GM21619 (cell line): Measurements from ENCODE around the gene INO80B.
A peak's percentile ranks its signal among the peaks of the same experiment; 100 is the strongest.
"Not testable (repeated sequence)": the region's sequence is repeated elsewhere in the genome, so short reads cannot be mapped to it uniquely, and the experiment has no call there.

Experiments used
- ATAC-seq: cut with Tn5 transposase; IDR thresholded peaks from one replicate; pipeline ENCODE4 v1.9.1; 2021; ENCODE audit not compliant: unreplicated experiment

Gene INO80B

DNA sequence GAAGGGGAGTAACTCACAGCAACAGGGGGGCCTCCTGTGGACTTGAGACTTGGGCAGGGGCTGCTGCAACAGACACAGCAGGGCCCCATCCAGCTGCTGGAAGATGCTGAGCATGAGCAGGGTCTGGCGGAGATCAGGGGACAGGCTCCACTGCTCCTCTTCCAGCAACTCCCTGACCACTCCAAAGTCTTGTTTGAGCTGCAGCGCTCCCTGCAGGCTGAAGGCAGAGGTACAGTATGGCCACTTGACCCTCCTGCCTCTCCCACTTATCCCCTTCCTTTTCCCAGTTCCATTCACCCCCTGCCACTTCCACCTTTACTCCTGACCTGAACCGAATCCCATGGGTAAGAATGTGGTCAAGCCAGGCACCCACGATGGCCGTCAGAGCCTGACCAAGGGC, 20.0 kb downstream of the INO80B start:
- no peak for ATAC-seq

DNA sequence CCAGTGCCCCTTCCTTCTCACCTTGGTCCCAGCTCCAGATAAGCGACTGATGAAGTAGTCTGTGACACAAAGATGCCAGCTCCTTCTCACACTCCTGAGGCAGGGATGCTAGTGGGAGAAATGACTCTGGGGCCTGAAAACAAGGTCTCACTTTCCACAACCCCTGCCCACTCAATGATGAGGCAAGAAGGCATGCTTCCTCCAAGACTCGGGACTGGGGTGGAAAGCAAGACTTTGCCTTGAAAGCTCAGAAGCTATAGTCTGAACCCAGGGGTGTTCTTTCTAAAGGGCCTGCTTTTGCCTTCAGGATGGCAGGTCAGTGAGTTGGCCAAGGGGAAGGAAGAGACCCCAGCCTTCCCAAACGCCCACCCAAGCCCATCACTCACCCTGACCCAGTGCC, 26.5 kb downstream of the INO80B start:
- no peak for ATAC-seq

DNA sequence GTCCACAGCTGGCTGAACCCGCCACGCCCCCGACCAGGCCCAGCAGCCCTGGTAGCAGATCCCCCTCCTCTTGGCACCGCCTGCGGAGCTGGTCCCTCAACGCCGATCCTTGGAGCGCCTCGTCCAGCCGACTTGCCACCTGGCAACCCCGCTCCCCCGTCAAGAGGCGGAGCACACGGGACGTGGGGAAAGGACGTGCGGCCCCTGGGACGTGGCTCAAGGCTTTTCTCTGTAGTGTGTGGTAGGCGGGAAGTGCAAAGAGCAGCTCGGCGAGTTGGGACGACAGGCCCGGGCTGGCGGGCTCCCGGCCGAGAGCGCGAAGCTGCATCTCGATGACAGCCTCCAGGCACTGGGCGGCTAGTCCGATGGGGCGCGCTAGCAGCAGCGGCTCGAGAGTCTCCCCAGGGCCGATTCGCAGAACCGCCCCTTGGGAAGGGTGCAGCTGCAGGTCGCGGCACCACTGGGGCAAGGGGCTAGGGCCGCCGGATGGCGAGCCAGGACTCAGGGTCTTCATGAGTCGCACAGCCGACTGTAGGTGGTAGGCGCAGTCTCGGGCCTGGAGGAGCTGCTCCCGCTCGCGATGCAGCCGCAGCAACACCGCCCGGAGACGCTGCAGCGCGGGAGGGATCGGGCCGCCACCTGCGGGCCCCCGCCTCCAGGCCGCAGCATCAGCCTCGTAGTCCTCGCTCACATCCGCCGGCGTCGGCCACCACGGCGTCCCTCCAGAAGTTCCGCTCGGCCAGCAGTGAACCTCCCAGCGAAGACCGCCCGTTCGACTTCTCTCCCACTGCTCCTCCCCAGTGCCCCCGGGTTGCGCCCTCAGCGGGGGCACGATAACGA, 27.3 kb downstream of the INO80B start:
- peak; percentile 40 for ATAC-seq

DNA sequence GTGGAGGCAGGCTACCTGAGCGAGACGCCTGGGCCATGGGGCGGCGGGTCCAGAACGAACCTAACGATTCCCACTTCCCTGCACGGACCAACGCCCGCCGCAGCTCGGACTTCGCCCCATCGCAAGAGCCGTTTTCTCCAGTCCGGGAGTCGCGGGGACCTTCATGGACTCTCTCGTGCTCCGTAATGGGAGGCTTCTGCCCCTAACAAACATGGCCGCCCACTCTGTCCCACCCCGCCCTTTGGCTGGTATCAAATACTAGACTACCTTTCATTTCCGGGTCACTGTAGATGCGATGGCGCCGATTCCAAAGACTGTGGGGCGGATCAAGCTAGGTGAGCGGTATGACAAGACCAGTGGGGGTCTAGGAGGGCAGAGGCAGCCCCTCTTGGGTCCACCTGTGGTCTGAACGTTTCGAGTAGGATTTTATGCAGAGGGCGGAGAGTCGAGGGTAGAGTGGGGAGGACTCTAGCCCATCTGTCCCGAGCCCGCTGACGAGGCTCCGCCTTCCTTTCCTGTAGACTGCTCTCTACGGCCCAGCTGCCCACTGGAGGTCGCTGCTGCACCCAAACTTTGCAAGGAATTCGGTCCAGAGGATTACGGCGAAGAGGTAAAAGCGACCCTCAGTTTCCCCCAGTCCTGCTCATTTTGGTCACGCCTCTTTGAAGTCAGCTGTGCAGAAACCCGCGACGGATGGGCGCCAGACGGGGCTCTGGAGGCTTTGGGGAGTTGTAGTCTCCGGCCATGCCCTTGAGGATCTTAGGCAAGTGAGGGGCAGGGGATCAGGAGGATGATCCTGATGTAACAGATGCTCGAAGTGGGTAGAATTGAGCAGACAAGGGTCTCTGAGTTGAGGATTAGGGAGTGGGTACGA, 28.2 kb downstream of the INO80B start, which contains the start of the genes CCDC142 and TTC31:
CCDC142 (minus strand) TSS at position 198 of the 874 bp plus-strand sequence; CDS start at position 37, 161 bp downstream.
TTC31 (plus strand) TSS at position 281 of the 874 bp plus-strand sequence; CDS start at position 296, 15 bp downstream.
- ATAC-seq, result peak; percentile 92

DNA sequence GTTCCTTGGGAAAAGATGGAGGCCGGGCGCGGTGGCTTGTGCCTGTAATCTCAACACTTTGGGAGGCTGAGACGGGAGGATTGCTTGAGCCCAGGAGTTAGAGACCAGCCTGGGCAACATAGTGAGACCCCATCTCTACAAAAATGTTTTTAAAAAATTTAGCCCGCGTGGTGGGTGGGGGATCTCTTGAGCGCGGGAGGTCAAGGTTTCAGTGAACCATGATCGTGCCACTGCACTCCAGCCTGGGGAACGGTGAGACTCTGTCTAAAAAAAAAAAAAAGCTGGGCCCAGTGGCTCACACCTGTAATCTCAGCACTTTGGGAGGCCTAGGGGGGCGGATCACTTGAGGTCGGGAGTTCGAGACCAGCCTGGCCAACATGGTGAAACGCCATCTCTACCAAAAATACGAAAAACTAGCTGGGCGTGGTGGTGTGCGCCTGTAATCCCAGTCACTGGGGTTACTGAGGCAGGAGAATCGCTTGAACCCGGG, 28.8 kb downstream of the INO80B start:
- ATAC-seq, result not testable (repeated sequence)

DNA sequence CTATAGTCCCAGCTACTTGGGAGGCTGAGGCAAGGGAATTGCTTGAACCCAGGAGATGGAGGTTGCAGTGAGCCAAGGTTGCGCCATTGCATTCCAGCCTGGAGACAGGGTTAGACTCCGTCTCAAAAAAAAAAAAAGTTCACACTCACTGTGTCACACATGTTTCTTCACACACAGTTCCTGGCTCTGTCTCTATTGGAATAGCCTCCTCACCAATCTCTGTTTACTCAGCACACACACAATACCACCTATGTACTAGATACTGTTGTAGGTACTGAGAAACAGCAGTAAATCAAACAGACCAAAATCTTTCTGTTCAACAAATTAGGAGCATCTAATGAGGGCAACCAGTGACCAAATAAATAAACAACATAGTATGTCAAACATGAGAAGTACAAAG, 31.3 kb downstream of the INO80B start:
- no peak for ATAC-seq

DNA sequence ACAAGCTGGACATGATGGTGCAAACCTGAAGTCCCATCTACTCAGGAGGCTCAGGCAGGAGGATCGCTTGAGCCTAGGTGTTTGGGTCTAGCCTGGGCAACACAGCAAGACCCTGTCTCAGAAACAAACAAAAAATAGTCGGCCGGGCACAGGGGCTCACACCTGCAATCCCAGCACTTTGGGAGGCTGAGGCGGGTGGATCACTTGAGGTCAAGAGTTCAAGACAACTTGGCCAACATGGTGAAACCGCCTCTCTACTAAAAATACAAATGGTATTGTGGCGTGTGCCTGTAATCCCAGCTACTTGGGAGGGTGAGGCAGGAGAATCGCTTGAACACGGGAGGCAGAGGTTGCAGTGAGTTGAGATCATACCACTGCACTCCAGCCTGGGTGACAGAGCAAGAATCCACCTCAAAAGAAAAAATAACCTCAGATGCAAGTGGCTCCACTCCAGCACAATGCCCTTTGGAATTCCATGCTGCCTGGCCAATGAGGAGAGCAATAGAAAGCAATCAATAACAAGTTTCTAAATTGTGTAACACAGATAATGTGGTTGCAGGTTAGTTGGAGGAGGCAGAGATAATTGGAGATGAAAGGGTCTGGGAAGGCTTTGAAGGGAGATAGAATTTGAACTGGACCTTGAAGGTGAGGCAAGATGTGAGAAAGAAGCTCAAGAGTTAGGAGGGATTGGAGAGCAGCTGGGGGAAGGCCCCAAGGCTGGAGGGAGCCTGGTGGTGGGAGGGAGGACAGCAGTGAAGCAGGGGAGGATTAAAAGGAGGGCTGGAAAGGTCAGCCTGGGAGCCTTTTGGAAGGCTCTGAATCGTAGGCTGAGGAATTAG, 34.0 kb downstream of the INO80B start:
- no peak for ATAC-seq

DNA sequence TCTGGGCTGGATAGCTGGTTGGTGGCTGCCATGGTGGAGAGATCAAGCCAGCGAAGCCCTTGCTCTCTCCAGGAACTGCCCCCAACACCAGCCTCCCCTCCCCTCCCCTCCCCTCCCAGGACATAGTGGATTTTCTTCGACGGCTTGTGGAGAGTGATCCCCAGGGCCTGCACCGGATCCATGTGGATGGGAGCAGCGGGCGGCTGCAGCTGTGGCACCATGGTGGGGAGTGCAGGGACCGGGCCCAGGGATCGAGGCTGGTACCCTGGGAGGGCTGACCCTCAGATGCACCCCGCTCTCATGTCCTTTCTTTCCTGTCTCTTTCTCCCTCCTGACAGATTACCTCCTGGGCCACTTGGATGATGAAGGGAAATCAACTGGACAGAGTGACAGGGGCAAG, 35.0 kb downstream of the INO80B start:
- no peak for ATAC-seq

DNA sequence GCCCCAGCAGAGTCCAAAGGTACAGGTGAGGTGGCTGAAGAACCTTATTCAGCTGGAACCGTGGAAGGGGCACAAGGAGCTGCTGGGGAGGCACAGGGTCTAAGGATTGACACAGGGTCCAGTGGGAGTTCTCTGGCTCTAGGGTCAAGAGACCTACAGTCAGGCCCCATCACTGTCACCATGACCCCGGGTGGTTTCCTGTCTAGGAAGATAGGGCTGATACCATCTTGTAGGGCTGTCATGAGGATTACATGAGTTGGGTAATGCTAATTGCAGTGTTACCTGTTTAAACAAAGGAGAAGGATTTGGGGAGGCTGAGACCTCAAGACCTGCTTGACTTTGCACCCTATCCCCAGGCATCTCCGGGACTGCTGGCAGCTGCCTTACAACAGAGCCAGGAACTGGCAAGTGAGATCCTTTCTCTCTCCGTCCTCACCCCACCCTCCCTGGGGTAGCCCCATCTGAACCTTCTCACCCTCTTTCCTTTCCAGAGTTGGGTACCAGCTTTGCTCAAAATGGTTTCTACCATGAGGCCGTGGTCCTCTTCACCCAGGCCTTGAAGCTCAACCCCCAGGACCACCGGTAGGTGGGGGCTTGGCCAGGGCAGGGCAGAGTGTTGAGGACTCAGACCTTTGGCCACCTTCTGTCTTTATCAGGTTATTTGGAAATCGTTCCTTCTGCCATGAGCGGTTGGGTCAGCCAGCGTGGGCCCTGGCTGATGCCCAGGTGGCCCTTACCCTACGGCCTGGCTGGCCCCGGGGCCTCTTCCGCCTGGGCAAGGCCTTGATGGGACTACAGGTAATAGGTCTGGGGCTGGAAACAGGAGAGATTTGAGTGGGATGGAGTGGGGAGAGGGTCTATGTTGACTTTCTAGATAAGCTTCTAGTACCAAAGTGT, 37.0 kb downstream of the INO80B start:
- no peak for ATAC-seq

DNA sequence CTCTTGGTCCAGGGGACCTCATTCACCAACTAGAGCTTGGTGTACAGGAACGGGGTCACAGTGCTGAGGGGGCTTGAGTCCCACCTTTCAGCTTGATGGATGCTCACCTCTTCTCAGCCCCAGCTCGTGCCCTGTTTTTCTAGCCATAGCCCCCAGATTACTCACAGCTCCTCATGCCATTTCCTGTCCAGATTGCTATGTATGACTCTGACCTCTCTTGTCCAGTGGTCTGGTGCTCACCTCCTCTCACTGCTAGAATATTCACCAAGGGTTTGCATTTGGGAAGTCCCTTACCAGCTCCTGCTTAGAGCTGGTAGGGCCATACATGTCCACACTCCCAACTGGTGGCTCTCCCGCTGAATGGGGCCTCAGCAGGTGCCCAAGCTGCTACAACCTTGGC, 38.7 kb downstream of the INO80B start:
- no peak for ATAC-seq

DNA sequence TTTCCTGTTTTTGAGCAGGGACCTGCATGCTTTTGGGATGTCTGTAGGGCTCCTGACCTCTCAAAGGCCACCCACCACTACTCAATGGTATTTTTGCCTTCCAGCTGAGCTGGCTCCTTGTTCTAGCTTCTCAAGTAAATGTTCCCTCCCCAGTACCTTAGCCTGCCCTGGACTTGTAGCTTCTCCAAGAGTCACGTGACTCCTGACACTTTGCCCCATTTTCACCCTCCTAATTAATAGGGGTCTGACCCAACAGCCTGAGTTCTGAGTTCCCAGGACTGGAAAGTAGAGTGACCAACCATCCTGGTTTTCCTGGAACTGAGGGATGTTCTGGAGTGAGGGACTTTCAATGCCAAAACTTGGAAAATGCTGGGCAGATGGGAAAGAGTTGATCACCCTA, 40.6 kb downstream of the INO80B start:
- ATAC-seq, result no peak

DNA sequence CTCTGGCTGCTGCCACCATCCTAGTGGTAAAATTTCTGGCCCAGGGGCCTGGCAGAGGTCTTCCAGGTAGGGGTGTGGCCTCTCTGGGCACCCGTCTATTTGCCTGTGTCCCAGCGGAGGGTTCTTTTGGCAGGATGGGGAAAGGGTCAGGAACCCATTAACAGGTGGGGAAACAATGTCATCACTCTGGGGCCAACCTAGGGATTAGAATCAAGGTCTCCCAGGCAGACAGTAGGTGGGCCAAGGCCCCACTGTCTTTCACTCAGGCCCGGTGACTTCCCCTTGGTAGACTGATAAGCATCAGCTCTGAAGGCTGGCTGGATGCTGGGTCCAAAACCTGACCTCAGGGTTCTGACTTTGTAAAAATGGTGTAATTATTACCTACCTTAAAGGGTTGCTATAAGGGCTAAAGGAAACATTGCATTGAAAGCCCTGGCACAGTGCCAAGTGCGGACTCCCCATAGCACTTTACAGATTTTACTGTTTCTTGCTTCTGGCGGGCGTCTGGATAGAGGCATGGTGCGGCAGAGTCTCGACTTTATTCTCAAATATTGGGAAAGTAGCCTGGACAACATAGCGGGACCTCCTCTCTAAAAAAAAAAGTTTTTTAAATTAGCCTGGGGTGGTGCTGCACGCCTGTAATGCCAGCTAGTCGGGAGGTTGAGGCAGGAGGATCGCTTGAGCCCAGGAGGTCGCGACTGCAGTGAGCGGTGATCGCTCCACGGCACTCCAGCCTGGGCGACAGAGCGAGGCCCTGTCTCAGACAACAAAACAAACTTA, 42.3 kb downstream of the INO80B start:
- no peak for ATAC-seq

DNA sequence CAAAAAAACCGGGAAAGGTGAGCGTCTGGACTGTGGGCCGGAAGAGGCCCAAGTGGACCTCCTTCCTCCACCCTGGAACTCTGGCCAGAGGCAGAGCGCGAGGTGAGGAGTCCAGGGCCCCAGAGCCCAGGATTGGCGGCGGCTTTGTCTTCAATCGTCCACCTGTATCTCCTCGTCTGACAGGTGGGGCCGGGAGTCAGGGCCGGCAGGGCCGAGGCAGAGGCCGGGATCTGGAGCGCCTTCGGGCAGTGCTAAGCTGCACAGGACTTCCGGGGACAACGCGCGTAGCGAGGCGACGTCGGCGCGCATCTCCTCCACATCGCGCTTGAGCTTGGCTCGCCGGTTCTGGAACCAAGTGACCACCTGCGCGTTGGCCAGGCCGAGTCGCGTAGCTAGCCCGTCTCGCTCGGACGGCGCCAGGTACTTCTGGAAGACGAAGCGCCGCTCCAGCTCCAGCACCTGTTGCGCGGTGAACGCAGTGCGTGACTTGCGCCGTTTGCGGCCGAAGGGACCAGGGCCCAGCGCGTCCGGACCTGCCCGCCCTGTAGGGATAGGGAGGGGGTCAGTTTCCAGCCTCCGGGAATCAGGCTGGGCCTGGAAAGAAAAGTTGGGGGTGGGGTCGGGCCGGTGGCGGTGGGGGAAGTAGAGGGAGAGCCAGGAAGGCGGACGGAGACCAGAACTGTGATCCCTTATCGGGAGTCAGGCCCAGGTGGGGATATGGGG, 43.1 kb downstream of the INO80B start:
- no peak for ATAC-seq

DNA sequence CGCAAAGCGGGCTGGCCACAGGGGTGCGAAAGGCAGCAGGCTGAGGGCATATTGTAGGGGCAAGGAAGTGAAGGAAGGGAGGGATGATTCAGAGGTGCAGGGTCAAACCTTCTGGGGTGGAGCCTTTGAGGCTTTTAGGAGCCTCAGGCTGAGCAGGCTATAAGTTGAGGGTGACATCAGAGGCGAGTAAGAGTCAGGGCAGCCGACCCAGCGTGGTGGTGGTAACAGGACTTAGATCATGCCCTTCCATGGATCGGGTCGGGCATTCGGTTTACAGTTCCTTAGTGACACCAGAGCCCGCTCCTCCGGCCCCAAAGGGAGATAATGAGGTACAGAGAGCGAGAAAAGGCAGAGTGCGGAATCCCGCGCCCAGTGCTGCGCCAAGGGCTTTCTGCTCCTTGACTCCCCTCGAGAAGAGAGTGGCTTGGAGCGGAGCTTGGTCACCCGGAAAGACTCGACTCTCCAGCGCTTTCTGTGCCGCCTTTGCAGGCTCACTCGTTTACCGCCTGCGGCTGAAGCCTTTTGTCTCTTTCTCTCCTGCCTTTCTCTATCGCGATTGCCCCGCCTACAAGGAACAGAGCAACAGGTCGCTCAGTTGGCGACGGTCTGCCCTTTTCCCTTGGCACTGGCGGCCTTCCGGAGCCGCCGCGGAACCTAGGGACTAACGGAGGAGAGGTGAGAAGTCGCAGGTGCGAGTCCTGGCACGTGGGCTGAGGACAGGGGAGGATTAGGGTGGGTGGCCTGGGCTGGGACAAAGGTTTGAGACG, 43.8 kb downstream of the INO80B start:
- ATAC-seq, result no peak

DNA sequence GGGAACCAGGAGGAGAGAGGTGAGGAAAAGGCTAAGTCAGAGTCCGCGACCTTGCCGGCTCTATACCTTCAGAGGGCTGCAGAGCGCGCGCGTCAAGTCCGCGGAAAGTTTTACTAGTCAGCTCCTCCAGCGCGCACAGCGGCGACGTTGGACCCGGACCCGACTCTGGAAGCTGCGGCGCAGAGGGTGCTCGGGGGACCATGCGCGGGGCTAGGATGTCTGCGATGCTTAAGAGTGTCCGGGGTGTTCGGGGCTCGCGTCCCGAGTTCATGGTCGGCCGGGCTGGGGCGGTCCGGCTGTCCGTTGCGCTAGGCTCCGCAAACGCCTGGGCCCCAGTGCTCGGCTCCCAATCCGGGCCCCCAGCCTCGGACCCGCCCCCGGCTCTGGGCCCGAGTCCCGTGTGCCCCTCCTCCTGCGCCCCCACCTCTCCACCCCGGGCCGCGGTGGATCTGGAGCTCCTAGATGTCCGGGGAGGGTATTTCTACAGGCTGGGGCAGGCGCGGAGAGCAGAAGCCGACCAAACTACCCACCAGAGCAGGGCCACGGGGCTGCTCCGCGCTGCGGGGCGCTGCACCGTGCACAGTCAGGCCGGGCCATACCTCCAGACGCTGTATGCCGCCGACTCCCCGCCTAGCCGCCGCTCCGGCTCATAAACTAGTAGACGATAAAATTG, 44.5 kb downstream of the INO80B start, which contains the start of gene LBX2:
LBX2 (minus strand) TSS at position 337 of the 673 bp plus-strand sequence; CDS start at position 271, 66 bp downstream.
- no peak for ATAC-seq

DNA sequence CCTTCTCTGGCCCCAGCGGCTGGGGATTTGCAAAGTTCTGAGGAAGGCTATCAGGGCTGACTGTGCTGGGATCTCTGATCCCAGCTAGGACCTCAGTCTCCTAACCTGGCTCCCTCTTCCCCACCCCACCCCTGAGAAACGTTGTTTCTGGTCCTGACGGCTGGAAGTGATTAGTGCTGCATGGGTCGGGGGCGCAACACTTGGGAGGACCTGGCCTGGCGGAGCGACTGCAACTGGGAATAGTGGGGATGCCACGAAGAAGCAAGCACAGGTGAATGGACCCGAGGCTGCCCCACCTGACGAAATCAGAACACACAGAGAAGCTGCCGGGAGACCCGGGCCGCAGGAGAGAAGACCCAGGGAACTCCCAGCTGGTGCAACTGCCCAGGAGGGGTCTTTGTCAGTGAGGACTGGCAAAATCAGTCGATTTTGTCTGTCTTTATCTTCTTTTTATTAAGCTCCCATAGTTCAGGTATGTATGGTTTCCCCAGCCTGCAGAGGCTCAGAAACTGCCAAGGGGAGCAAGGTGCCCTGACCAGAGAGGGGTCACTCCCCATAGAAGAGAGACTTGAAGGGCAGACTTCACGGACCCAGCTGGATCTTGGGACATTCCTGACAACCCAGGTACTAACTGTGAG, 45.2 kb downstream of the INO80B start:
- ATAC-seq, result no peak
